NCI-H1417 (cell line): Measurements from ENCODE around the gene SMAP1.

ENCODE experiments used
- DNase-seq, 3 experiments: peaks; one replicate each; lab custom pipeline; 2025; lab: John Stamatoyannopoulos, UW

Gene SMAP1

GRCh38 chr6:70842541-70842940, 174.9 kb downstream of the SMAP1 start:
- no peak for DNase-seq

DNA sequence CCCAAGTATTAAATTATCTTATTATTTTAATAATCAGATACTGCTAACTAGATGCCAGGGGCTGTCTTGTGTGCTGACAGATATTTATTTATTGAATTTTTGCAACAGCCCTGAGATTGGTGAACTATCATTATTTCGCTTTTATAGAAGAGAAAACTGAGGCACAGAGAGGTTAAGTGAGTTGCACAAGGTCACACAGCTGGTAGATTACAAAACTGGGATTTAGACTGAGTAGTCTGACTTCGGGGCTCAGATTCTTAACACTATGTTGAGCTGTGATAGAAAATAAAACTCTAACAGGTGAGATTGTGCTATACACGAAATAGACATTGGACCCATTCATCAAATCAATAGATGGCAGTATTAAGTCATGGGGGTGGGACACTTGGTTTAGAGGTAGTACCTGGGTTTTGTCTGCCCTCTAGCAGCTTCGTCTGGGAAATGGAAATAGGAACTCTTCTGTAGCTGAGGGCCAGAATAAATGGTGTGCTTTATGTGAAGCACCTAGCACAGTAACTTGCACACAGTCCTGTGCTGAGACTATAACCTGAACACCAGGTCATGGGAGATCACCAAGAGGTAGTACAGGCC, 175.7 kb downstream of the SMAP1 start:
- DNase-seq, result no peak

GRCh38 chr6:70844301-70844700, 176.6 kb downstream of the SMAP1 start:
- DNase-seq, result no peak

GRCh38 chr6:70846207-70846835, 178.6 kb downstream of the SMAP1 start:
- DNase-seq, result peak; percentile 2 to 60 (median 30)

GRCh38 chr6:70847106-70848084, 179.7 kb downstream of the SMAP1 start:
- peak in 2 of 3 experiments; percentile 5 to 14 for DNase-seq

DNA sequence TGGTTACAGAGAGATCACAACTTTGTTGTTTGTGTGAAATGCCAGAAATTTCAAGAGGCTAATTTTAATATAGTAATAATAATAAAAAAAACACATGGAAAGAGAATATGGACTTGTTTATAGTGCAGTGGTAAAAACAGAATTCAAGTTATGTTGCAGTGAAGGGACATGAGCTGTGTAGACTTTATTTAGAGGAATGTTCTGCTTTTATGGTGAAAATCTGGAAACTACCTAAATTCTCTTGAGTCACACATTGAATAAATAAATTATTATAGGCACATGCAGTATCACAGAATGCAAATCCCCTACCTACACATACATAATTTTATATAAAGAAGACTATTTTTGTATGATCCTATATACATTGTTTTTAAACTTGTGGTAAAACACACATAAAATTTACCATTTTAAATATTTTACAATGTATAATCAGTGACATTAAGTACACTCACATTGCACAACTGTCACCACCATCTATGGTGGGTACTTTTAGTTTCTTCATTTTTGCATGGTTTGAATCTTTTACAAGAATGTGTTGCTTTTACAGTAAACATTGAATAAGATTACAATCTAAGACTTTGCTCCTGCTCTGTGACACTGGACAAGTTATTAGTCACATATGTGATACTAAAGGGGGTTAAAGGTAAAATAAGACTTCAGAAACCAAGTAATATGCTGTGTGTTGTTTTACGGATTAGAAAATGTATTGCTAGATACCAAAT, 181.8 kb downstream of the SMAP1 start:
- no peak for DNase-seq

DNA sequence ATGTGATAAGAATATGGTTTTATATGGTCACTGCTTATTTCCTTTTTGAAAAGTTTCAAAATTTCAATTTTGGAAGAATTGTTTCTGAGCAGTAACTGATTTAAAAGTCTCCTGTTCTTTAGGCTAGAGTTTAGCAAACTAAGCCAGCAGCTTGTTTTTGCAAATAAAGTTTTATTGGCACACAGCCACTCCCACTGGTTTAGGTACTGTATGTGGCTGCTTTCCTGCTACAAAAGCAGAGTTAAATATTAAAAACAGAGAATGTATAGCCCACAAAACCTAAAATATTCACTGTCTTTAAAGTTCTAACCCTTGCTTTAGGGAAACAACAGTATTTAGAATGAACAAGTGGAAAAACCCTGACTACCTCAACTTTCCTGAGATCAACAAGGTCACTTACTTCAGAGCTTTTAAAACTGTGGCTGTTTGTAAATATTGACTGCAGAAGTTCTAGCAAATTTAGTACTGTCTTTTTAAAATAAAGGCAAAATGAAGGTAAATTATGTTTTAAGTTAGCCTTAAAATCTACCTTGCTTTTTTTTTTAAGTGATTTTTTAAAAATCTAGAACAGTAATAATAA, 185.1 kb downstream of the SMAP1 start:
- no peak for DNase-seq

- no peak for DNase-seq
Observed at GRCh38 chr6:70857387-70858077, 189.8 kb downstream of the SMAP1 start.

GRCh38 chr6:70860045-70860444, 192.4 kb downstream of the SMAP1 start:
- no peak for DNase-seq

GRCh38 chr6:70860920-70861319, 193.2 kb downstream of the SMAP1 start:
- DNase-seq, result no peak

GRCh38 chr6:70863343-70863742, 195.7 kb downstream of the SMAP1 start:
- DNase-seq, result no peak

DNA sequence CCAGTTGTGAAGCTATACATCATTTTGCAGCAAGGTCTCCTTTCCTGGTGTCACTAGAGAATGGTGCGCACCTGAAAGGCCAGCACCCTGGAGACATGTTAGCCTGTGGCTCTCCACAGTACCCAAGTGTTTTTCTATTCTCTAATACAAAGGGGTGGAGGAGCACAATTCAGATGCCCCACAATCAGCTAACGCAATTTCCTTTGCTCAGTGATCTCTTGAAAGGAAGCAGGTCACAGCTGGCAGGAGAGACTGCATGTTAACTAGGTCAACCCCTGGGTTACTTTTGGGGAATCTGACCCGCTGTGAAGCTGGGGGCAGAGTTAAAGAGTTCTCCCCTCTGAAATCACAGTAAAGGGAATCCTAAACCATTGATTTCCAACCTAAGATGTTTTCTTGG, 196.7 kb downstream of the SMAP1 start:
- DNase-seq, result no peak

- no peak for DNase-seq
Observed at GRCh38 chr6:70872469-70872868, 204.8 kb downstream of the SMAP1 start.

DNA sequence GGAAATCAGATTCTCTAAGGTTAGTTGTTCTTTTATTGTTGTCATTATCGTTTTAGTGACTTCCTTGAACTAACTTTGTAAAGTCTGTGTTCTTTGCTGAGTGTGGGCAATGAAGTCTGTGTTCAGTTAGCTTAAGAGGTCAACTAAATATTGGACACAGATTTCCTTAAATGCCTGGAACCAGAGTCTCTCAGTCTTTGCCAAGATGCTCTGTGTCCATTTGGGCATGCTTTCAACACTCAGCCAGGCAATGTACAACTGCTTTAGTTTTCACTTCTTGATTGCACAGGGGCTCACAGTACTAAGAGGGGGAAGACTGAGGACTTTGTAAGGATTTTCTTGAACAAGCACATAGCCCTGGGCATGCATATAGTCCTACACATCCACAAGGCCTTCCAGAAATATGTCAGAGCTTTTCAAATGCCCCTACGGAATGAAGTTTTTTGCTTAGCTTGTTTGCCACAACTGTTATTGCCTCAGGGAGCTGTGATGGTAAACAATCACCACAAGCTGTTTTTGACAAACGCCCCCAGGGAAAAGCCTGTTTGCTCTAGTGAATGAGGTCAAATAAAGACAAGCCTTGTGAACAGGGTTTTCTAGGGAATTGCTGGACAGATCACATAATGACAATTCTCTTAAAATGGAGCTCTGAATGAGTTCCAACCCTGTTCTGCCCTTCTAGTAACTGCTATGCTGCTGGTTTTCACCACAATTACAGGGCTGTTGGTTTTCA, 206.7 kb downstream of the SMAP1 start:
- peak in 1 of 3 experiments; percentile 61 for DNase-seq

DNA sequence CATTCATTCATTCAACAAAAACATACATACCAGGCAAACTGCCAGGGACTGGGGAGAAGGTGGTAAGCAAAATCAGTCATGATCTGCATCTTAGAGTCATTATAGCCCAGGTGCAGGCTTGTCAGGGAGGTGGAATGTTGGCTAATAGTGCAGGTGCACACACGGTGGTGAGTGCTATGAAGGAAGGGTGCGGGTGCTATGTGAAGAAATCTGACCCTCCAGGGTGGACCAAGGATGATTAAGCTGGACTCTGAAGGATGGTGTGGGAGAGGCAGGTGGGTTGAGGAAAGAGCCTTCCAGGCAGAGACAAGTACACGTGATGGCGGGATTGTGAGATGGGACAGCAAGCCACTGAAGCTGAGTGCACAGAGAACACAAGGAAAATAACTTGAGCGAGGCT, 211.8 kb downstream of the SMAP1 start:
- DNase-seq, result no peak

DNA sequence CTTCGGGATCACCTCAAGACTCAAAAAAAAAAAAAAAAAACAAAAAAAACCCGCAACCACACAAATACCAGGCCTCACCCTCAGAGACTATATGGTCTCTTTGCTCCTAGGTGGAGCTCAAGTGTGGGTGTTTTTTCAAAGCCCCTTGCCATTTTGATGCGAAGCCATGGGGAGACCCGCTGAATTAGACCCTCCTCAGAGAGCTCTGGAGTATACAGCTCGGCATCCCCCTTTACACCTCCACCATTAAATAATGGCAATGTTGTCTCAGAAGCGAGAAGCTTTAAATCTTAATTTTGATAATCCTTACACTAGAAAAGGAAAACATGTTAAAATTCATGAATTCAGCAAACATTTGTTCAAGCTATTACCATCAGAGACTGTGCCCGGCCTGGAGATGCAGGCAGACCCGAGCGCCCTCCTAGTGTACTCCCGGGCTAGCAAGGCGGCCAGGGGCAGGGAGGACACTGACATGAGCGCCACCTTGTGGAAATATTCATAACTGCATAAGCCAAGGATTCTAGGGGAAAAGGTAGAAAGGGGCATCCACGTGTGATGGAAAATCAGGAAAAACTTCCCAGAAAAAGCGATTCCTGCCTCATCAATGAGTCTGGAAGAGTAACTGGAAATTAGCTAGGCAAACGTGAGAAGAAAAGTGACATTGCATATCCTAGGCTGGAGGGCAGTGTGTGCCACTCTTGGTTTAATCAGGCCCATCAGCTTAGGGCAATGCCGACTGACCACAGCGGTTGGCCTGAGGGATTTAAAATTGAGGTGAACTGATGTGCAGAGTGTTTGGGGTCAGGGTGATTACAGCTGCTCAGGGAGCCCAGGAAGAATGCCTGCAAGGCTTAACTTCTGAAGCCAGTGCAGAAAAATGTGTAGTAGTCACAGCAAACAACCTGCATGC, 216.6 kb downstream of the SMAP1 start:
- peak; percentile 41 to 72 (median 59) for DNase-seq

DNA sequence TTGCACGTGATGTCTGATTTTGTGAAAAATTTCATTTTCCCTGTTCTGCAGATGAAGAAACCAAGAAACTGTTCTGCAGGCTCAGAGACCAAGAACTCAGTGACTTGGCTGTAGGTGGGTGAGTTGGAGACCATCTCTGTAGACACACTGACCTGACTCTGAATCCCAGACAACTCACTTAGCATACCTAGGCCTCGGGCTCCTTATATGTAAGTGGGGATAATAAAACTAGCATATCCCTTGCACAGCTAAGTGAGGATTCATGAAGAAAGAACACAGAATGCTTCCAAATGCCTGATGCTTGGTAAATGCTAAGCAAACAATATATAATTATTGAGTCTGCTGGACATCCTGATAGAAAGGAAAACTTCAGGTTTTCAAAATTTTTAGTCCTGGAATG, 218.4 kb downstream of the SMAP1 start:
- DNase-seq, result no peak

GRCh38 chr6:70886661-70887060, 219.0 kb downstream of the SMAP1 start:
- DNase-seq, result no peak

DNA sequence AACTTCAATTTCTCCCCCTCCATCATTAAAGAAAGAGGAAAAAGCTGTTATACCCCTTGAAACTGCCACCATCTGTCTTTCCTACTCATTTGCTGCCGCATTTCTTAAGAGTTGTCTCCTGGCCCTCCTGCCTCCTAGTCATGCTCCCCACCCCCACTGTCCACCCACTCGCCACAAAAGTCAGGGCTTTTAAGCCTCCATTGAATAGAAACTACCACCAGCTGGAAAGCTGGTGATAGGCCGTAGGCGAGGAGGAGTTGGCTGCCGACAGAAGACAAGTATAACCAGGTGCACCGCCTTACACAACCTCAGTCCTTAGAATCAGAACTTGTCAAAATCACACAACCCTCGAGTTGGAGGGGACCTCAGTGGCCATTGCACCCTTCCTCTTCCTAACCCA, 221.6 kb downstream of the SMAP1 start:
- no peak for DNase-seq
